Subcutaneous abdominal adipose tissue (tissue), 5 donors: ENCODE results near the gene CDKAL1.

Experiments
- H3K27ac ChIP-seq: one replicate; pipeline ENCODE4 v1.7.0; 2013; ENCODE audit warnings: low read depth, mild to moderate bottlenecking, inconsistent platforms, low read length, moderate library complexity
- H3K27me3 ChIP-seq, 5 donors: one replicate each; pipeline ENCODE4 v1.7.0; 2013; ENCODE audit warnings: low read length in 5 of 5, inconsistent platforms in 1 of 5; ENCODE audit not compliant: control insufficient read depth in 5 of 5, insufficient read depth in 4 of 5
- H3K36me3 ChIP-seq, 5 donors: one replicate each; pipeline ENCODE4 v1.7.0; 2013; ENCODE audit warnings: low read length in 5 of 5; ENCODE audit not compliant: control insufficient read depth in 5 of 5, insufficient read depth in 5 of 5
- H3K4me1 ChIP-seq, 5 donors: one replicate each; pipeline ENCODE4 v1.7.0; 2013; ENCODE audit warnings: low read length in 5 of 5, mild to moderate bottlenecking in 3 of 5, moderate library complexity in 1 of 5; ENCODE audit not compliant: control insufficient read depth in 5 of 5, insufficient read depth in 5 of 5
- H3K4me3 ChIP-seq, 5 donors: one replicate each; pipeline ENCODE4 v1.7.0; 2013; ENCODE audit warnings: low read length in 5 of 5, low read depth in 1 of 5
- H3K9ac ChIP-seq, 5 donors: one replicate each; pipeline ENCODE4 v1.7.0; 2013; ENCODE audit warnings: low read length in 5 of 5, mild to moderate bottlenecking in 4 of 5, moderate library complexity in 3 of 5
- H3K9me3 ChIP-seq, 5 donors: one replicate each; pipeline ENCODE4 v1.7.0; 2013; ENCODE audit warnings: low read length in 5 of 5; ENCODE audit not compliant: control insufficient read depth in 5 of 5
- donor health status: healthy.
- donor health status: healthy.
- donor health status: healthy.
- donor health status: healthy.
- donor health status: healthy.

CDKAL1 gene

GRCh38 chr6:21258665-21259064, 724.4 kb downstream of the CDKAL1 start:
- Histone ChIP-seq H3K4me1 (no peaks in the 10 kb centered on the region), H3K36me3 (no peaks in the 10 kb centered on the region), H3K9me3 (no peaks in the 10 kb centered on the region), H3K27ac (no peak overlapping the region), H3K9ac (no peak overlapping the region), H3K27me3 (no peaks in the 10 kb centered on the region), H3K4me3 (no peak overlapping the region)

GRCh38 chr6:21259660-21260059, 725.4 kb downstream of the CDKAL1 start:
- Histone ChIP-seq H3K4me3 (no peak overlapping the region), H3K27me3 (no peaks in the 10 kb centered on the region), H3K36me3 (no peaks in the 10 kb centered on the region), H3K9ac (no peak overlapping the region), H3K27ac (no peak overlapping the region), H3K4me1 (no peaks in the 10 kb centered on the region), H3K9me3 (no peaks in the 10 kb centered on the region)

DNA sequence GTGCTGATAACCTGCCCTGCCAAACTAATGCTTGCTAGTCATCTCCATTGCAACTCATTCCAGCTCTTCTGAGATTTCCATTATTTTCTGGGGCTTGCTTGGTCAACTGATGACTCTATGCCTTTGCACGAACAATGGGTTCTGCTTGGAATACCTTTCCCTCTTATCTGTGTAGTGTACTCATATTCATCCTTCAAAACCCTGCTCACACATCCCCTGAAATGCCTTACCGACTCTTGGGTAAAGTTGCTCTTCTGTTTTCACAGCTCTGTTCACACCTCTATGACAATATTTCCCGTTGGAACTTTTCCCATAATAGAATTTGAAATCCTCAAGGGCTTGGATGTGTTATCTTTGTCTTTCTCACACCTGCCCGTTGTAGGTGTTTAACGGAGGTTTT, 728.2 kb downstream of the CDKAL1 start:
- no peaks in the 10 kb centered on the region for H3K36me3 ChIP-seq
- no peak overlapping the region for H3K9ac ChIP-seq
- H3K4me1 ChIP-seq = no peaks in the 10 kb centered on the region
- H3K4me3 ChIP-seq = no peak overlapping the region
- no peaks in the 10 kb centered on the region for H3K9me3 ChIP-seq
- H3K27me3 ChIP-seq = no peaks in the 10 kb centered on the region
- no peak overlapping the region for H3K27ac ChIP-seq

GRCh38 chr6:21263531-21264287, 729.5 kb downstream of the CDKAL1 start:
- H3K36me3 ChIP-seq = no peaks in the 10 kb centered on the region
- H3K9me3 ChIP-seq = no peaks in the 10 kb centered on the region
- H3K4me3 ChIP-seq = no peak overlapping the region
- no peak overlapping the region for H3K27ac ChIP-seq
- H3K27me3 ChIP-seq = no peaks in the 10 kb centered on the region
- no peaks in the 10 kb centered on the region for H3K4me1 ChIP-seq
- no peak overlapping the region for H3K9ac ChIP-seq

- Histone ChIP-seq H3K9ac (no peak overlapping the region), H3K36me3 (no peaks in the 10 kb centered on the region), H3K27ac (no peak overlapping the region), H3K4me1 (no peaks in the 10 kb centered on the region), H3K27me3 (no peaks in the 10 kb centered on the region), H3K9me3 (no peaks in the 10 kb centered on the region), H3K4me3 (no peak overlapping the region)
These were observed 730.2 kb downstream of the CDKAL1 start for GRCh38 chr6:21264288-21265033.

GRCh38 chr6:21265034-21265729, 730.9 kb downstream of the CDKAL1 start:
- no peaks in the 10 kb centered on the region for H3K9me3 ChIP-seq
- H3K27ac ChIP-seq = no peak overlapping the region
- H3K36me3 ChIP-seq = no peaks in the 10 kb centered on the region
- H3K4me3 ChIP-seq = no peak overlapping the region
- no peaks in the 10 kb centered on the region for H3K4me1 ChIP-seq
- H3K9ac ChIP-seq = no peak overlapping the region
- no peaks in the 10 kb centered on the region for H3K27me3 ChIP-seq

- H3K4me1 ChIP-seq = peaks cover 0 to 3% (median 2%) of the 10 kb centered on the region in 5 donors
- no peaks in the 10 kb centered on the region for H3K36me3 ChIP-seq
- no peak overlapping the region for H3K9ac ChIP-seq
- H3K9me3 ChIP-seq = no peaks in the 10 kb centered on the region
- H3K27ac ChIP-seq = no peak overlapping the region
- H3K4me3 ChIP-seq = no peak overlapping the region
- H3K27me3 ChIP-seq = no peaks in the 10 kb centered on the region
These were observed 731.4 kb downstream of the CDKAL1 start for GRCh38 chr6:21265730-21266044.

DNA sequence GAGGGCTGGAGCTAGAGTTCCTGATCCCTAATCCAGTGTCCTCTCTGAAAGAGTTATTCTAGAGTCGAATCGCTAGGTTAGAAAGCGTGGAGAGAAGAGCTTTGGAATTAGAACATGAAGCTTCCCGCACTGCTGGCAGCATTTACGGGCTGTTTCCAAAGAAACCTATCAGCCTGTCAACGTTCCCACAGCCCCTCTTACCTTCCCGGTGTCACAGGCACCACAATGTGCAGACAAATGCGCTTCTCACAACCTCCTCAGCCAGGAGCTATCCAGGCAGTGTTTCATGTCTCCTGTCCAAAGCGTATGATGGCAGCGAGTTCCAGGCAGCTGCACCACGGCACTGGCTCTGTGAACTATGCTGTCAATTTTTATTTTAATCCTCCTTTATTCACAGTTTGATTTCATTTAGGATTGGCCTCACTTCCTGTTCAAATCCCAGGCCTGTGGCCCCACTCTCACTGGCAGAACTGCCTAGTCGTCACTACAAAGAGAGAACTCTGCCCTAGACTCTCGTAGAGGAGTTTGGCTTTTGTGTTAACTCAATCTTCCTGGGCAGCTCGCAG, 736.5 kb downstream of the CDKAL1 start:
- Histone ChIP-seq H3K4me1 (peaks cover 0 to 12% (median 11%) of the 10 kb centered on the region in 5 donors), H3K36me3 (no peaks in the 10 kb centered on the region), H3K27me3 (no peaks in the 10 kb centered on the region), H3K27ac (no peak overlapping the region), H3K4me3 (peak overlapping the region in 2 of 5 donors; percentile 47 to 54), H3K9me3 (peaks cover 0 to 6% (median 3%) of the 10 kb centered on the region in 5 donors), H3K9ac (no peak overlapping the region)

GRCh38 chr6:21271428-21272155, 737.3 kb downstream of the CDKAL1 start:
- H3K27ac ChIP-seq = no peak overlapping the region
- H3K36me3 ChIP-seq = no peaks in the 10 kb centered on the region
- H3K27me3 ChIP-seq = no peaks in the 10 kb centered on the region
- H3K9ac ChIP-seq = no peak overlapping the region
- H3K9me3 ChIP-seq = peaks cover 0 to 6% (median 3%) of the 10 kb centered on the region in 5 donors
- no peak overlapping the region for H3K4me3 ChIP-seq
- H3K4me1 ChIP-seq = peaks cover 0 to 12% (median 11%) of the 10 kb centered on the region in 5 donors
